Activated CD4-positive, alpha-beta memory T cell treated with anti-CD3 and anti-CD28 coated beads, Interleukin-2, amount 10 ng/mL, durations not matched to agents 7 days and 5 days (primary cell): ENCODE measurements around the gene ARHGAP4. TPM values are rescaled to one million over a fixed set of nuclear protein-coding genes. Genes with fewer than 3 reads are reported as not detected.

Source experiments
- CTCF ChIA-PET: fragments of 350-600 bp; sonication (Branson Sonifier 250); formaldehyde crosslinking; loops from one replicate; lab custom pipeline; 2021; ENCODE audit warnings: antibody characterized with exemption, inconsistent platforms; lab: Charles Lee
- POLR2A ChIA-PET: fragments of 350-600 bp; sonication (Branson Sonifier 250); formaldehyde crosslinking; loops from one replicate; lab custom pipeline; 2021; ENCODE audit warnings: antibody characterized with exemption; lab: Charles Lee
- DNase-seq: peaks from one replicate; pipeline ENCODE4 v3.0.0-alpha.2; 2020
- H3K27ac Mint-ChIP-seq: one replicate; pipeline ENCODE4 v1.8.0; 2021; ENCODE audit warnings: mild to moderate bottlenecking, mixed read lengths
- H3K27me3 Mint-ChIP-seq: one replicate; pipeline ENCODE4 v1.8.0; 2021; ENCODE audit warnings: mixed read lengths
- H3K36me3 Mint-ChIP-seq: one replicate; pipeline ENCODE4 v1.8.0; 2021; ENCODE audit warnings: low read depth, mixed read lengths
- H3K4me1 Mint-ChIP-seq: one replicate; pipeline ENCODE4 v1.8.0; 2021; ENCODE audit warnings: mixed read lengths
- H3K4me3 Mint-ChIP-seq: one replicate; pipeline ENCODE4 v1.8.0; 2021; ENCODE audit warnings: mild to moderate bottlenecking, mixed read lengths
- H3K9me3 Mint-ChIP-seq: one replicate; pipeline ENCODE4 v1.8.0; 2021; ENCODE audit warnings: mixed read lengths
- total RNA-seq, 2 experiments: library from RNA; stranded (reverse); gene quantifications; one replicate each; pipeline ENCODE4 v1.2.3, GENCODE V29; 2021

The ARHGAP4 gene
- total RNA-seq, 2 experiments from 2014 or later: 262 to 267 TPM

DNA sequence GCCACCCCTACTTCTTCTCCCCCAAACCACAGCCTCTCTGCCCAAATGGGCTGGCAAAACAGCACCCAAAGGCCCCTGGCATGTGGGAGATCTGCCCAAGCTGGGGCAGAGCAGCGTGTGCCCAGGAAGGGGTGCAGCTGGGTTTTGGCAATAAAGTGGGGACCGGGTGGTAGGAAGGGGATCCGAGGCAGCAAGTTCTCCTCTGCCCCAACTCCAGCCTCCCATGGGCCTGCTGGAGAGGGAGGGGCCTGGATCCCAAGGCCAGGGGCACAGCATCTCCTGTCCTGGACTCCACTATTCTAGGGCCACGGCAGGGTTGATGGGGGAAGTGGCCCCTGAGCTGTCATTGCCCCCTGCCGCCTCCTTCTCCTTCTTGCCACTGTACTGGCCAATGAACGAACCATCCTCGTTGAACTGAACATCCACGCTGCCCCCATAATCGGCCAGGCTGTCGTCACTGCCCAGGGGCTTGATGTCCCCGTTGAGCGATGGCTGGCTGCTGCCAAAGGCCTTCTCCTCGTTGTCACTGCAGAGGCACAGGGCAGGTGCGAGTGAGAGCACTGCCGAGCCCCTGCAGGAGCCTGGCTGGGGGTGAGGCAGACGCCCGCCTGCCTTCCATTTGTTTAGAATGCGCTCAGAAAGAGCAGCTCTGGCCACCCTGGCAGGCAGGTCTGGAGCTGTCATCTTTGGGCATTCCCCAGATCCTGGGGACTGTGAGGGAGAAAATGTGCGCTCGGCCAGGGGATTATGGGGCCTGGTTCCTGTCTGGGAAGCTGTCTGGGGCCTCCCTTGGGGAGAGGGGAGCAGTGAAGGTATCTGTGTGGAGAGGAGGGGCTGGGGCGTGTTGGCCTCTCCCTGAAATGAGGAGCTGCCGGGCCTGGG, 63.5 kb downstream of the ARHGAP4 start:
- Mint-ChIP-seq H3K27me3 (no peaks in the 10 kb centered on the region), H3K27ac (no peak overlapping the region), H3K36me3 (no peaks in the 10 kb centered on the region), H3K4me3 (no peak overlapping the region), H3K9me3 (no peaks in the 10 kb centered on the region), H3K4me1 (peaks cover 2% of the 10 kb centered on the region)
- DNase-seq: no peak
- POLR2A ChIA-PET: no interaction called here
- CTCF ChIA-PET: no interaction called here

DNA sequence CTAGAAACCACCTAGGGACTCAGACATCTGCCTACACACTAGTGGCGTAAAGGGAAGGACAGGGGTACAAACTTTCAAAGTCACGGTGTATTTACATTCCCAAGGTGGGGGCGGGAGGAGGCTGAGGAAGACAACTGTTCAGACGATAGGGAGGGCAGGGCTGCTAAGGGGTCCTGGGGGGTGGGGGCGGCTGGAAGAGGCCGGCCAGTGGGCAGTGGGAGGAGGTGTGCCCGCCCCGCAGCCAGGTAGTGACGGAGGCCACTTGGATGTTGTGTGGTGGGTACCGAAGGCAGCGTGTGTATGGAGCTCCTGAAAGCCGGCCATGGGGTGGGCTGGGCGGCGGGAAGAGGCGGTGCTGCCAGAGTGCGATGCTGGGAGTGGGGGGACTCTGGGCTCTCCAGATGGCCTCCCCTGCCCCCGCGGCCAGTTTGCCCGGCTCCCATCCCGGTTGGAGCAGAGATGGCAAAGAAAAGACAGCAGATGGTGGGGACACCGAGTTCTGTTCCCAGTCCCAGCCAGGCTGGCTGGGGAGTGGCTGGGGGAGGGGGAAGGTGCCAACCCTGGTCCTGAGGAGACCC, 64.2 kb downstream of the ARHGAP4 start:
- Mint-ChIP-seq H3K36me3 (no peaks in the 10 kb centered on the region), H3K4me1 (peaks cover 8% of the 10 kb centered on the region), H3K27me3 (no peaks in the 10 kb centered on the region), H3K9me3 (no peaks in the 10 kb centered on the region), H3K4me3 (no peak overlapping the region), H3K27ac (no peak overlapping the region)
- DNase-seq: no peak
- POLR2A ChIA-PET: no interaction called here
- CTCF ChIA-PET: no interaction called here

DNA sequence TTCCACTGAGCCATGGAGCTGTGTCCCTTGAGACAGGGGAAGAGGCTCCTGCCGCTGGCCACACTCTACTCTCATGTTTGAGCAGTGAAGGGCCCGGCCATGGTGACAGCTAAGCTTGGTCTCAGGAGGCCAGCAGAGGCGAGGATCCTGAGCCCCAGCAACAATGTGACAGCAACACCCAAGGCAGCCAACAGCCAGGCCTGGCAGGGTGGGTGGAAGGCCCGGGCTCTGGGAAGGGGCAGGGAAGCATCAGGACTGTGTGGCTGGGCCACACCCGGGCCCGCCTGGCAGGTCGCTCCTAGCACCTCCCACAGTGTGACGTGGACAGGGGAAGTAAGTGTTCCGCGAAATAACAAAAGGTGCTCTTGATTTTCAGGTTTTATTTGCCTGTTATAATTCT, 64.9 kb downstream of the ARHGAP4 start:
- no peak for DNase-seq
- Mint-ChIP-seq H3K9me3 (no peaks in the 10 kb centered on the region), H3K4me1 (peaks cover 8% of the 10 kb centered on the region), H3K4me3 (no peak overlapping the region), H3K27ac (no peak overlapping the region), H3K27me3 (no peaks in the 10 kb centered on the region), H3K36me3 (no peaks in the 10 kb centered on the region)
- ChIA-PET POLR2A (no interaction called here), CTCF (no interaction called here)

Other genes with a start within 250 kb of the ARHGAP4 start
- gene SLC6A8, start 238.3 kb downstream of the ARHGAP4 start, total RNA-seq: 1 to 10 TPM; 2.9 to 3.0 TPM
- 100 to 1,000 TPM; 162 TPM for gene BCAP31, start 201.9 kb downstream of the ARHGAP4 start, total RNA-seq
- gene ABCD1, start 201.4 kb downstream of the ARHGAP4 start, total RNA-seq: 10 to 100 TPM; 16.5 to 17.6 TPM
- gene PLXNB3, start 162.0 kb downstream of the ARHGAP4 start, total RNA-seq: under 1 TPM; 0.18 to 0.58 TPM
- not detected for gene SRPK3, start 145.2 kb downstream of the ARHGAP4 start, total RNA-seq
- gene IDH3G, start 131.9 kb downstream of the ARHGAP4 start, total RNA-seq: 10 to 100 TPM; 62.4 to 64.8 TPM
- 100 to 1,000 TPM; 247 to 250 TPM for gene SSR4, start 131.6 kb downstream of the ARHGAP4 start, total RNA-seq
- gene PDZD4, start 95.7 kb downstream of the ARHGAP4 start, total RNA-seq: 1 to 10 TPM in 1 of 2 experiments, under 1 TPM in 1; 0.88 to 1.1 TPM
- 1 to 10 TPM; 4.2 to 5.2 TPM for gene L1CAM, start 40.1 kb downstream of the ARHGAP4 start, total RNA-seq
- not detected for gene AVPR2, start 21.6 kb downstream of the ARHGAP4 start, total RNA-seq
- 10 to 100 TPM; 63.1 to 63.7 TPM for gene NAA10, start 8.8 kb upstream of the ARHGAP4 start, total RNA-seq
- gene RENBP, start 18.4 kb upstream of the ARHGAP4 start, total RNA-seq: 10 to 100 TPM; 12.1 to 12.8 TPM
- gene HCFC1, start 45.6 kb upstream of the ARHGAP4 start, total RNA-seq: 10 to 100 TPM; 88.3 to 93.1 TPM
- 10 to 100 TPM in 1 of 2 experiments, 1 to 10 TPM in 1; 9.9 to 12.6 TPM for gene TMEM187, start 46.5 kb upstream of the ARHGAP4 start, total RNA-seq
- 100 to 1,000 TPM; 118 to 122 TPM for gene IRAK1, start 93.6 kb upstream of the ARHGAP4 start, total RNA-seq
- gene MECP2, start 171.5 kb upstream of the ARHGAP4 start, total RNA-seq: 10 to 100 TPM; 80.7 to 83.0 TPM
- not detected for gene OPN1LW, start 218.0 kb upstream of the ARHGAP4 start, total RNA-seq